A673 (cell line): ENCODE results near the gene FUCA1. TPM values are rescaled to one million over a fixed set of nuclear protein-coding genes. Genes with fewer than 3 reads are reported as not detected.

ENCODE experiments used
- BruUV-seq: library from RNA; stranded (reverse); fragments of 400-500 nt; replicated peaks from 2 replicates; lab custom pipeline; 2021; lab: Mats Ljungman, UMichigan
- CTCF ChIA-PET: fragments of 300-600 bp; sonication (Branson Sonifier 250); formaldehyde crosslinking; loops from one replicate; lab custom pipeline; 2022; ENCODE audit warnings: antibody characterized with exemption; lab: Charles Lee
- POLR2A ChIA-PET: fragments of 300-600 bp; sonication (Branson Sonifier 250); formaldehyde crosslinking; loops from one replicate; lab custom pipeline; 2022; ENCODE audit warnings: antibody characterized with exemption; ENCODE audit not compliant: low non-redundant PET; lab: Charles Lee
- DNase-seq: peaks from one replicate; pipeline ENCODE4 v3.0.0-alpha.2; 2015; ENCODE audit warnings: low spot score
- H3K27ac ChIP-seq: fragments of 200-600 bp; sonication (generic); 2 replicates; pipeline ENCODE4 v1.5.1; 2016; ENCODE audit warnings: mixed run types, low read depth, mild to moderate bottlenecking, mixed read lengths, antibody characterized with exemption, low read length; ENCODE audit not compliant: poor library complexity, severe bottlenecking
- H3K27me3 ChIP-seq: fragments of 200-600 bp; sonication (generic); replicated peaks from 2 replicates; pipeline ENCODE4 v1.6.1; 2017; ENCODE audit warnings: mixed run types, low read depth, mild to moderate bottlenecking, mixed read lengths, antibody characterized with exemption, low read length; ENCODE audit not compliant: insufficient read depth, poor library complexity
- H3K36me3 ChIP-seq: fragments of 200-600 bp; sonication (generic); 2 replicates; pipeline ENCODE4 v1.6.1; 2016; ENCODE audit warnings: mixed run types, mild to moderate bottlenecking, mixed read lengths, antibody characterized with exemption, low read length; ENCODE audit not compliant: insufficient read depth, poor library complexity, severe bottlenecking
- H3K4me1 ChIP-seq: fragments of 200-600 bp; sonication (generic); 2 replicates; pipeline ENCODE4 v1.6.1; 2017; ENCODE audit warnings: mixed run types, mild to moderate bottlenecking, mixed read lengths, antibody characterized with exemption, low read length; ENCODE audit not compliant: insufficient read depth, poor library complexity, severe bottlenecking
- H3K4me3 ChIP-seq: fragments of 200-600 bp; sonication (generic); 2 replicates; pipeline ENCODE4 v1.5.1; 2016; ENCODE audit warnings: low read depth, mixed run types, mild to moderate bottlenecking, mixed read lengths, low read length; ENCODE audit not compliant: poor library complexity, severe bottlenecking
- H3K9me3 ChIP-seq: fragments of 200-600 bp; sonication (generic); 2 replicates; pipeline ENCODE4 v1.6.1; 2016; ENCODE audit warnings: mixed run types, low read depth, mild to moderate bottlenecking, mixed read lengths, antibody characterized with exemption, low read length; ENCODE audit not compliant: poor library complexity, severe bottlenecking
- EZH2 ChIP-seq: fragments of 200-600 bp; sonication (generic); IDR thresholded peaks from 2 replicates; pipeline ENCODE4 v1.6.1; 2017; ENCODE audit warnings: borderline replicate concordance, low read depth, mild to moderate bottlenecking, mixed read lengths, antibody characterized with exemption, low read length; ENCODE audit not compliant: poor library complexity, severe bottlenecking
- intact Hi-C: fragments of 100-400 bp; cut with micrococcal nuclease; formaldehyde crosslinking; loops from one replicate; pipeline ENCODE4 v1.10.0; 2022; ENCODE audit not compliant: unreplicated experiment
- total RNA-seq: library from RNA; stranded (reverse); gene quantifications from 2 replicates; pipeline ENCODE4 v1.2.3, GENCODE V29; 2021
- TF ChIP-seq, protein P1 (sequence below): fragments of 300-800, 200-600 bp; sonication (generic); conservative IDR thresholded peaks from 2 replicates; pipeline ENCODE4 v1.5.1; 2017; ENCODE audit warnings: low read depth, mild to moderate bottlenecking, antibody characterized with exemption, low read length, moderate library complexity, mixed read lengths

FUCA1 gene
- total RNA-seq, 1 experiment from 2014 or later: 8.9 TPM

DNA sequence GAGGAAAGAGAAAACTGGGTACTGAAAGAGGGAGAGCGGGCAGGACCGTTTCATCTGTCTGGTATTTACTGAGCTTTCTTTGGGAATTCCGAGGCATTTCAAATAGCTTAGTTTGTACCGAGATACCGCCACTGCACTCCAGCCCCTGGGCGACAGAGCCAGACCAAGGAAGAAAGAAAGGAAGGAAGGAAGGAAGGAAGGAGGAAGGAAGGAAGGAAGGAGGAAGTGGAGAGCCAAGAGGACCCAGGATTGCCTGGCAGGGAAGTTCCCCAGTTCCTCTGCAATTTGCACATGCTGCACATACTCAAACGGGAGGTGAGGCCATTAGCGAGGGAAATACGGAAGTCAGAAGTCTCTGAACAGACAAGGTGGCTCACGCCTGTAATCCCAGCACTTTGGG is 961 bp upstream of the FUCA1 start:
- H3K27me3 ChIP-seq: no peaks in the 10 kb centered on the region

DNA sequence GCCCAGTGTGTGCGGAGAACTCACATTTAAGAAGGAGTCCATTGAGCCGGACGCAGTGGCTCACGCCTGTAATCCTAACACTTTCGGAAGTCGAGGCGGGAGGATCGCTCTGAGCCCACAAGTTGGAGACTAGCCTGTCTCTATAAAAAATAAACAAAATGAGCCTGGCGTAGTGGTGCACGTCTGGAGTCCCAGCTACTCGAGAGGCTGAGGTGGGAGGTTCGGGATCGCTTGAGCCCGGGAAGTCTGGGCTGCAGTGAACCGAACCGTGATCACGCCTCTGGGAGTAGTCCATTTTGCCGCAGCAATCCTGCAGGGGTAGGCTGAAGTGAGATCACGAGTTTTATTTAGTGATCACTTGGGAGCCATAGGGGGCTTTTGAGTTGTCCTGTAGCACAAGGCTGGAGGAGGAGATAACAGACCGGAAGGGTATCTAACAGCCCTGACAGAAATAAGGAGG is 497 bp upstream of the FUCA1 start:
- peak overlapping the region; percentile 77 for H3K4me3 ChIP-seq
- ChIA-PET CTCF (interaction anchor here (0.7 to 1.4 kb wide), 3 partner anchors 48 to 97 kb away, joined by 5 to 20 read pairs (median 5); no protein-coding TSS in a partner anchor), POLR2A (no interaction called here)
- intact Hi-C loops: no loop called here
- DNase-seq: no peak
- peak overlapping the region; percentile 21 for H3K27ac ChIP-seq
- no peaks in the 10 kb centered on the region for H3K27me3 ChIP-seq
- no TSS peak for BruUV-seq
- no peaks in the 10 kb centered on the region for H3K4me1 ChIP-seq
- TF ChIP-seq, protein P1, sequence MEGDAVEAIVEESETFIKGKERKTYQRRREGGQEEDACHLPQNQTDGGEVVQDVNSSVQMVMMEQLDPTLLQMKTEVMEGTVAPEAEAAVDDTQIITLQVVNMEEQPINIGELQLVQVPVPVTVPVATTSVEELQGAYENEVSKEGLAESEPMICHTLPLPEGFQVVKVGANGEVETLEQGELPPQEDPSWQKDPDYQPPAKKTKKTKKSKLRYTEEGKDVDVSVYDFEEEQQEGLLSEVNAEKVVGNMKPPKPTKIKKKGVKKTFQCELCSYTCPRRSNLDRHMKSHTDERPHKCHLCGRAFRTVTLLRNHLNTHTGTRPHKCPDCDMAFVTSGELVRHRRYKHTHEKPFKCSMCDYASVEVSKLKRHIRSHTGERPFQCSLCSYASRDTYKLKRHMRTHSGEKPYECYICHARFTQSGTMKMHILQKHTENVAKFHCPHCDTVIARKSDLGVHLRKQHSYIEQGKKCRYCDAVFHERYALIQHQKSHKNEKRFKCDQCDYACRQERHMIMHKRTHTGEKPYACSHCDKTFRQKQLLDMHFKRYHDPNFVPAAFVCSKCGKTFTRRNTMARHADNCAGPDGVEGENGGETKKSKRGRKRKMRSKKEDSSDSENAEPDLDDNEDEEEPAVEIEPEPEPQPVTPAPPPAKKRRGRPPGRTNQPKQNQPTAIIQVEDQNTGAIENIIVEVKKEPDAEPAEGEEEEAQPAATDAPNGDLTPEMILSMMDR: peak; percentile 27; the same call in 1 of the 2 replicates
- no peak for TF ChIP-seq EZH2
- H3K36me3 ChIP-seq: no peaks in the 10 kb centered on the region
- no peaks in the 10 kb centered on the region for H3K9me3 ChIP-seq

More for the DNA sequence above, 961 bp upstream of the FUCA1 start:
- no peak for DNase-seq
- Histone ChIP-seq H3K9me3 (no peaks in the 10 kb centered on the region), H3K27ac (no peak overlapping the region), H3K4me3 (peak overlapping the region; percentile 77), H3K36me3 (no peaks in the 10 kb centered on the region), H3K4me1 (no peaks in the 10 kb centered on the region)
- TF ChIP-seq, protein P1: no peak
- no peak for TF ChIP-seq EZH2
- ChIA-PET POLR2A (no interaction called here), CTCF (interaction anchor here (0.6 to 1.4 kb wide), 4 partner anchors 48 to 228 kb away, joined by 4 to 20 read pairs (median 5); no protein-coding TSS in a partner anchor)
- no TSS peak for BruUV-seq
- intact Hi-C loops: no loop called here

DNA sequence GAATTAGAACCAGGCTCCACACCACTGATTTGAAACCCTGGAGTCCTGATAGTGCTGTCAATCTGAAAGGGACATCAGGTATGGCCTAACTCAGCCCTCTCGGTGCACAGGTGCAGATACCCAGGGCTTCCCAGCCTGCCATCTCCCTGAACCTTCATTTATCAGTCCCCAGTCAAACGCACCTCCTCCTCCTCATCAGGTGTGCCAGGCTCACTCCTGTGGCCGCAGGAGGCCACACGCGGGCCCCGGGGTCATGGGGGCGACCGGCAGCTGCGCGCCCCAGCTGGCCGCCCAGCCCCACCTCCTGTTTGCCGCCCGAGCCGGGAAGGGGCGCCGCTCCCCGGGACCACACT is 572 bp downstream of the FUCA1 start:
- Histone ChIP-seq H3K27ac (peak overlapping the region; percentile 35), H3K4me3 (peak overlapping the region; percentile 77), H3K9me3 (no peaks in the 10 kb centered on the region), H3K4me1 (no peaks in the 10 kb centered on the region), H3K27me3 (no peaks in the 10 kb centered on the region), H3K36me3 (no peaks in the 10 kb centered on the region)
- CTCF ChIA-PET: no interaction called here
- intact Hi-C loops: no loop called here
- DNase-seq: no peak
- POLR2A ChIA-PET: no interaction called here
- no TSS peak for BruUV-seq
- TF ChIP-seq, protein P1: no peak
- no peak for TF ChIP-seq EZH2
